Measurements from ENCODE around the gene NBPF8.
"Not testable (repeated sequence)": the region's sequence is repeated elsewhere in the genome, so short reads cannot be mapped to it uniquely, and the experiment has no call there.

DNA sequence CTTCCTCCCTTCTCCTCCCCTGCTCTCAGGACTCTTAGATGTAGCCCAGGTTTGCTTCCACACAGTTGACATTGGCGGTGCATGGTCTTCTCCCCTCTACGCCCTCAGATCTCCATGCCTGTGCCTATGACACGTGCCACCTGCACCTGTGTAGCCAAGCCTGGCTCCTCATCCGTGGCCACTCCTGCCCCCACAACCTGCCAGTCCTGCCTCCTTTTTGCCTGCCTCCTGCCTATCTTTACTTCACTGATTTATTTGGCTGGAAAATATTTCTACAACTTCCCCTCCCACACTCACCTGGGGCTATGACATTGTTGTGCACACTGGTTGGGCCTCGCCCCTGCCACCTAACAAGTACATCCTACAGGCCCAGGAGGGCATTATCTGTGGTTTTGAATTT lies 28.2 kb upstream of the NBPF8 start:
- TF ChIP-seq, protein P1, sequence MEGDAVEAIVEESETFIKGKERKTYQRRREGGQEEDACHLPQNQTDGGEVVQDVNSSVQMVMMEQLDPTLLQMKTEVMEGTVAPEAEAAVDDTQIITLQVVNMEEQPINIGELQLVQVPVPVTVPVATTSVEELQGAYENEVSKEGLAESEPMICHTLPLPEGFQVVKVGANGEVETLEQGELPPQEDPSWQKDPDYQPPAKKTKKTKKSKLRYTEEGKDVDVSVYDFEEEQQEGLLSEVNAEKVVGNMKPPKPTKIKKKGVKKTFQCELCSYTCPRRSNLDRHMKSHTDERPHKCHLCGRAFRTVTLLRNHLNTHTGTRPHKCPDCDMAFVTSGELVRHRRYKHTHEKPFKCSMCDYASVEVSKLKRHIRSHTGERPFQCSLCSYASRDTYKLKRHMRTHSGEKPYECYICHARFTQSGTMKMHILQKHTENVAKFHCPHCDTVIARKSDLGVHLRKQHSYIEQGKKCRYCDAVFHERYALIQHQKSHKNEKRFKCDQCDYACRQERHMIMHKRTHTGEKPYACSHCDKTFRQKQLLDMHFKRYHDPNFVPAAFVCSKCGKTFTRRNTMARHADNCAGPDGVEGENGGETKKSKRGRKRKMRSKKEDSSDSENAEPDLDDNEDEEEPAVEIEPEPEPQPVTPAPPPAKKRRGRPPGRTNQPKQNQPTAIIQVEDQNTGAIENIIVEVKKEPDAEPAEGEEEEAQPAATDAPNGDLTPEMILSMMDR (IDR thresholded peaks at IDR 0.05; ENCODE audit: low read length): not testable (repeated sequence)
- TF ChIP-seq EZH2 (IDR thresholded peaks at IDR 0.05; ENCODE audit: borderline replicate concordance, low read length): not testable (repeated sequence)

All from OCI-LY1 (cell line).